A673 (cell line): ENCODE data around the gene CABP4. TPM values are rescaled to one million over a fixed set of nuclear protein-coding genes. Genes with fewer than 3 reads are reported as not detected.

Experiments
- BruUV-seq: library from RNA; stranded (reverse); fragments of 400-500 nt; replicated peaks from 2 replicates; lab custom pipeline; 2021; lab: Mats Ljungman, UMichigan
- CTCF ChIA-PET: fragments of 300-600 bp; sonication (Branson Sonifier 250); formaldehyde crosslinking; loops from one replicate; lab custom pipeline; 2022; ENCODE audit warnings: antibody characterized with exemption; lab: Charles Lee
- POLR2A ChIA-PET: fragments of 300-600 bp; sonication (Branson Sonifier 250); formaldehyde crosslinking; loops from one replicate; lab custom pipeline; 2022; ENCODE audit warnings: antibody characterized with exemption; ENCODE audit not compliant: low non-redundant PET; lab: Charles Lee
- DNase-seq: peaks from one replicate; pipeline ENCODE4 v3.0.0-alpha.2; 2015; ENCODE audit warnings: low spot score
- H3K27ac ChIP-seq: fragments of 200-600 bp; sonication (generic); 2 replicates; pipeline ENCODE4 v1.5.1; 2016; ENCODE audit warnings: mixed run types, low read depth, mild to moderate bottlenecking, mixed read lengths, antibody characterized with exemption, low read length; ENCODE audit not compliant: poor library complexity, severe bottlenecking
- H3K27me3 ChIP-seq: fragments of 200-600 bp; sonication (generic); replicated peaks from 2 replicates; pipeline ENCODE4 v1.6.1; 2017; ENCODE audit warnings: mixed run types, low read depth, mild to moderate bottlenecking, mixed read lengths, antibody characterized with exemption, low read length; ENCODE audit not compliant: insufficient read depth, poor library complexity
- H3K36me3 ChIP-seq: fragments of 200-600 bp; sonication (generic); 2 replicates; pipeline ENCODE4 v1.6.1; 2016; ENCODE audit warnings: mixed run types, mild to moderate bottlenecking, mixed read lengths, antibody characterized with exemption, low read length; ENCODE audit not compliant: insufficient read depth, poor library complexity, severe bottlenecking
- H3K4me1 ChIP-seq: fragments of 200-600 bp; sonication (generic); 2 replicates; pipeline ENCODE4 v1.6.1; 2017; ENCODE audit warnings: mixed run types, mild to moderate bottlenecking, mixed read lengths, antibody characterized with exemption, low read length; ENCODE audit not compliant: insufficient read depth, poor library complexity, severe bottlenecking
- H3K4me3 ChIP-seq: fragments of 200-600 bp; sonication (generic); 2 replicates; pipeline ENCODE4 v1.5.1; 2016; ENCODE audit warnings: low read depth, mixed run types, mild to moderate bottlenecking, mixed read lengths, low read length; ENCODE audit not compliant: poor library complexity, severe bottlenecking
- H3K9me3 ChIP-seq: fragments of 200-600 bp; sonication (generic); 2 replicates; pipeline ENCODE4 v1.6.1; 2016; ENCODE audit warnings: mixed run types, low read depth, mild to moderate bottlenecking, mixed read lengths, antibody characterized with exemption, low read length; ENCODE audit not compliant: poor library complexity, severe bottlenecking
- CTCF ChIP-seq: fragments of 300-800, 200-600 bp; sonication (generic); conservative IDR thresholded peaks from 2 replicates; pipeline ENCODE4 v1.5.1; 2017; ENCODE audit warnings: low read depth, mild to moderate bottlenecking, antibody characterized with exemption, low read length, moderate library complexity, mixed read lengths
- EZH2 ChIP-seq: fragments of 200-600 bp; sonication (generic); IDR thresholded peaks from 2 replicates; pipeline ENCODE4 v1.6.1; 2017; ENCODE audit warnings: borderline replicate concordance, low read depth, mild to moderate bottlenecking, mixed read lengths, antibody characterized with exemption, low read length; ENCODE audit not compliant: poor library complexity, severe bottlenecking
- intact Hi-C: fragments of 100-400 bp; cut with micrococcal nuclease; formaldehyde crosslinking; loops from one replicate; pipeline ENCODE4 v1.10.0; 2022; ENCODE audit not compliant: unreplicated experiment
- total RNA-seq: library from RNA; stranded (reverse); gene quantifications from 2 replicates; pipeline ENCODE4 v1.2.3, GENCODE V29; 2021

CABP4 gene
- total RNA-seq, 1 experiment from 2014 or later, result not detected

- POLR2A ChIA-PET, result interaction anchor here (0.6 kb wide), 1 partner anchor 94 kb away, joined by 3 read pairs; no protein-coding TSS in a partner anchor
- H3K27ac ChIP-seq, result no peak overlapping the region
- intact Hi-C loops, result no loop called here
- CTCF ChIA-PET, result no interaction called here
- H3K4me3 ChIP-seq, result no peak overlapping the region
- TF ChIP-seq CTCF, result no peak
- no peaks in the 10 kb centered on the region for H3K9me3 ChIP-seq
- H3K27me3 ChIP-seq, result no peaks in the 10 kb centered on the region
- DNase-seq, result no peak
- no peaks in the 10 kb centered on the region for H3K4me1 ChIP-seq
- no TSS peak for BruUV-seq
- no peaks in the 10 kb centered on the region for H3K36me3 ChIP-seq
Measured at GRCh38 chr11:67450796-67451657, 4.1 kb upstream of the CABP4 start.

GRCh38 chr11:67451658-67451976, 3.5 kb upstream of the CABP4 start:
- DNase-seq, result no peak
- Histone ChIP-seq H3K9me3 (no peaks in the 10 kb centered on the region), H3K4me3 (no peak overlapping the region), H3K36me3 (no peaks in the 10 kb centered on the region), H3K27ac (no peak overlapping the region), H3K4me1 (no peaks in the 10 kb centered on the region), H3K27me3 (no peaks in the 10 kb centered on the region)
- no peak for TF ChIP-seq CTCF
- TF ChIP-seq EZH2, result no peak
- intact Hi-C loops, result no loop called here
- no TSS peak for BruUV-seq
- ChIA-PET POLR2A (no interaction called here), CTCF (no interaction called here)

GRCh38 chr11:67452141-67452952, 2.8 kb upstream of the CABP4 start, which contains the start of gene GPR152:
GPR152 (minus strand) TSS chr11:67452729; CDS start chr11:67452724, 5 bp downstream.
- ChIA-PET POLR2A (no interaction called here), CTCF (interaction anchor here (1.1 kb wide), 1 partner anchor 51 kb away, joined by 3 read pairs; the partner anchor contains the start of gene PPP1CA)
- no peak for DNase-seq
- no peak for TF ChIP-seq EZH2
- no peak for TF ChIP-seq CTCF
- intact Hi-C loops, result no loop called here
- Histone ChIP-seq H3K36me3 (no peaks in the 10 kb centered on the region), H3K4me1 (no peaks in the 10 kb centered on the region), H3K27me3 (no peaks in the 10 kb centered on the region), H3K4me3 (no peak within 1 kb of the TSS), H3K9me3 (no peaks in the 10 kb centered on the region), H3K27ac (no peak within 1 kb of the TSS)
- BruUV-seq, result no TSS peak
